Osteoblast (primary cell): ENCODE data around the gene PCDH9. TPM values are rescaled to one million over a fixed set of nuclear protein-coding genes. Genes with fewer than 3 reads are reported as not detected.
A peak's percentile ranks its signal among the peaks of the same experiment; 100 is the strongest.

Source experiments
- DNase-seq: peaks from one replicate; pipeline ENCODE4 v3.0.0; 2011; ENCODE audit warnings: low spot score, mixed read lengths; ENCODE audit not compliant: insufficient read length; ENCODE audit errors: missing footprints
- H2AFZ ChIP-seq: 2 replicates; pipeline ENCODE4 v1.6.0; 2011; ENCODE audit warnings: mild to moderate bottlenecking, low read length
- H3K27ac ChIP-seq: 2 replicates; pipeline ENCODE4 v1.5.1; 2011; ENCODE audit warnings: mild to moderate bottlenecking, low read depth, low read length, moderate library complexity
- H3K27me3 ChIP-seq: 2 replicates; pipeline ENCODE4 v1.6.0; 2012; ENCODE audit warnings: mild to moderate bottlenecking, control low read depth, inconsistent platforms, low read length, moderate library complexity; ENCODE audit not compliant: insufficient read depth
- H3K36me3 ChIP-seq: 2 replicates; pipeline ENCODE4 v1.5.1; 2011; ENCODE audit warnings: mild to moderate bottlenecking, low read length, control low read depth, moderate library complexity; ENCODE audit not compliant: insufficient read depth
- H3K4me1 ChIP-seq: 2 replicates; pipeline ENCODE4 v1.5.1; 2011; ENCODE audit warnings: mild to moderate bottlenecking, low read length, control low read depth, moderate library complexity; ENCODE audit not compliant: insufficient read depth
- H3K4me2 ChIP-seq: 2 replicates; pipeline ENCODE4 v1.6.0; 2011; ENCODE audit warnings: mild to moderate bottlenecking, low read length; ENCODE audit not compliant: insufficient read depth
- H3K4me3 ChIP-seq: fragments of 200-600 bp; sonication (generic); 3 replicates; pipeline ENCODE4 v1.5.1; 2012; ENCODE audit warnings: mild to moderate bottlenecking, low read length, inconsistent platforms; ENCODE audit not compliant: insufficient read depth
- H3K79me2 ChIP-seq: 2 replicates; pipeline ENCODE4 v1.6.0; 2012; ENCODE audit warnings: mild to moderate bottlenecking, low read length, control low read depth, inconsistent platforms; ENCODE audit not compliant: insufficient read depth
- H3K9me3 ChIP-seq: 2 replicates; pipeline ENCODE4 v1.5.1; 2011; ENCODE audit warnings: low read depth, low read length, control low read depth
- H4K20me1 ChIP-seq: 2 replicates; pipeline ENCODE4 v1.6.0; 2012; ENCODE audit warnings: mild to moderate bottlenecking, low read length, control low read depth; ENCODE audit not compliant: insufficient read depth
- total RNA-seq: library from RNA; depleted of rRNA; stranded (reverse); fragments of >200 nt; gene quantifications from 2 replicates; pipeline ENCODE4 v1.2.3, GENCODE V29; 2012
- TF ChIP-seq, protein P1 (sequence below): IDR thresholded peaks from 2 replicates; pipeline ENCODE4 v1.5.1; 2011; ENCODE audit warnings: mild to moderate bottlenecking, low read depth, low read length, moderate library complexity; ENCODE audit errors: extremely low read depth

Gene PCDH9
- total RNA-seq, 1 donor: 1.1 TPM

GRCh38 chr13:66536746-66537145 is 693.4 kb downstream of the PCDH9 start:
- H3K4me2 ChIP-seq: no peak overlapping the region
- no peaks in the 10 kb centered on the region for H3K9me3 ChIP-seq
- H3K27ac ChIP-seq: no peak overlapping the region
- H3K27me3 ChIP-seq: no peaks in the 10 kb centered on the region
- H3K79me2 ChIP-seq: no peaks in the 10 kb centered on the region
- no peak overlapping the region for H3K4me3 ChIP-seq
- peaks cover 18% of the 10 kb centered on the region for H3K4me1 ChIP-seq
- H3K36me3 ChIP-seq: no peaks in the 10 kb centered on the region
- no peaks in the 10 kb centered on the region for H4K20me1 ChIP-seq
- no peak overlapping the region for H2AFZ ChIP-seq
- DNase-seq: no peak
- TF ChIP-seq, protein P1, sequence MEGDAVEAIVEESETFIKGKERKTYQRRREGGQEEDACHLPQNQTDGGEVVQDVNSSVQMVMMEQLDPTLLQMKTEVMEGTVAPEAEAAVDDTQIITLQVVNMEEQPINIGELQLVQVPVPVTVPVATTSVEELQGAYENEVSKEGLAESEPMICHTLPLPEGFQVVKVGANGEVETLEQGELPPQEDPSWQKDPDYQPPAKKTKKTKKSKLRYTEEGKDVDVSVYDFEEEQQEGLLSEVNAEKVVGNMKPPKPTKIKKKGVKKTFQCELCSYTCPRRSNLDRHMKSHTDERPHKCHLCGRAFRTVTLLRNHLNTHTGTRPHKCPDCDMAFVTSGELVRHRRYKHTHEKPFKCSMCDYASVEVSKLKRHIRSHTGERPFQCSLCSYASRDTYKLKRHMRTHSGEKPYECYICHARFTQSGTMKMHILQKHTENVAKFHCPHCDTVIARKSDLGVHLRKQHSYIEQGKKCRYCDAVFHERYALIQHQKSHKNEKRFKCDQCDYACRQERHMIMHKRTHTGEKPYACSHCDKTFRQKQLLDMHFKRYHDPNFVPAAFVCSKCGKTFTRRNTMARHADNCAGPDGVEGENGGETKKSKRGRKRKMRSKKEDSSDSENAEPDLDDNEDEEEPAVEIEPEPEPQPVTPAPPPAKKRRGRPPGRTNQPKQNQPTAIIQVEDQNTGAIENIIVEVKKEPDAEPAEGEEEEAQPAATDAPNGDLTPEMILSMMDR: no peak

DNA sequence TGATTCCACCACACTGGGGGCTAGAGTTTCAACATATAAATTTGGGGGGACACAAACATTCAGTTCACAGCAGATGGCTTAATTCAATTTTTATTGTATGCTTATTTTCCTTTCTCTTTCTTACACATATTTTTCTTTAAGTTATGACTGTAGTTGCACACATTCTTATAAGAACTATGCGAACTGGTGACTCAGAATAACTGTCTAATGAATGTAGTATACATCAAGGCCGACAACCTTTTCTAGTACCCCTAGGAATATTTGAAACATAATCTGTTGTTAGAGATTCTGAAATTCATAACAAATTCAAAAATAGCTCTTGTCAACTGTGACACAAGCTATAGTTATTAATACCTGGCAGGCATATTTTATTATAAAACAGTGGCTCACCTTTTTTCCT is 695.6 kb downstream of the PCDH9 start:
- Histone ChIP-seq H3K4me1 (peaks cover 18% of the 10 kb centered on the region), H3K79me2 (no peaks in the 10 kb centered on the region), H3K36me3 (no peaks in the 10 kb centered on the region), H3K9me3 (no peaks in the 10 kb centered on the region), H3K4me2 (no peak overlapping the region), H3K4me3 (no peak overlapping the region), H3K27me3 (no peaks in the 10 kb centered on the region), H2AFZ (no peak overlapping the region), H4K20me1 (no peaks in the 10 kb centered on the region), H3K27ac (no peak overlapping the region)
- TF ChIP-seq, protein P1: no peak
- no peak for DNase-seq

DNA sequence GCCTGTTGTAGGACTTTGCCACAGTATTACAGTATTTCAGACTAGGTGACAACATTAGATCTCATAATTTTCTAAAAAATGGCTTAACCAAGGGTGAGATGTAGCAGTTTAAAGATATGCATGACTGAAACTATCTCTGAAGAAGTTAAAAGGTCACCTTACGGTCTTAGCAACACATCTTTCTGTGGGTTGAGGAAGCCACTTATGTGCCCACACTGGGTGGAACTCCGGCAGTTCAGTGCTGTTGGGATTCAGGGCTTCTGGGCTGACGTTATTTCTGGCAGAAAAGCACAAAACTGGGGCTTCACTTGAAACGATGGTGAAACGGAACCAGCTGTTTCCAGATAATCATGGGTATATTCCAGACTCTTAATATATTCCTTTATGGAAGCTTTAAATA is 697.3 kb downstream of the PCDH9 start:
- DNase-seq: no peak
- H3K9me3 ChIP-seq: no peaks in the 10 kb centered on the region
- peaks cover 18% of the 10 kb centered on the region for H3K4me1 ChIP-seq
- TF ChIP-seq, protein P1: no peak
- H3K4me2 ChIP-seq: peak overlapping the region; percentile 49
- no peaks in the 10 kb centered on the region for H3K27me3 ChIP-seq
- no peak overlapping the region for H3K4me3 ChIP-seq
- H2AFZ ChIP-seq: peak overlapping the region; percentile 81
- no peaks in the 10 kb centered on the region for H4K20me1 ChIP-seq
- H3K36me3 ChIP-seq: no peaks in the 10 kb centered on the region
- no peaks in the 10 kb centered on the region for H3K79me2 ChIP-seq
- no peak overlapping the region for H3K27ac ChIP-seq

DNA sequence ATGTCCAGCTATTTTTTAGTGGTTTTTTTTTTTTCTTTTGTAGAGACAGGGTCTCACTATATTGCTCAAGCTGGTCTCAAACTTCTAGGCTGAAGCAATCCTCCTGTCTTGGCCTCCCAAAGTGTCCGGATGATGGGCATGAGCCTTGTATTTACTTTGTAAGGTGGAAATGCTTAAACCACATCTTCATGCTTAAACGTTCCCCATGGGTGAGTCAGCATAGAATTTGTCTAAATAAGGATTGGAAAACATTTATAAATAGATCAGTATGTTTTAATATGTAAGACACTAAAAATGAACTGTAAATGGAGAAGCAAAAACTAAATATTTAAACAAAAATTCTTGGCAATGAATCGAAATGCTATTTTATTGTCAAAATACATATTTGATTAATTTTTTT is 698.0 kb downstream of the PCDH9 start:
- H3K4me3 ChIP-seq: no peak overlapping the region
- H4K20me1 ChIP-seq: no peaks in the 10 kb centered on the region
- H3K36me3 ChIP-seq: no peaks in the 10 kb centered on the region
- no peak overlapping the region for H2AFZ ChIP-seq
- H3K4me2 ChIP-seq: no peak overlapping the region
- H3K4me1 ChIP-seq: peaks cover 18% of the 10 kb centered on the region
- TF ChIP-seq, protein P1: no peak
- H3K27me3 ChIP-seq: no peaks in the 10 kb centered on the region
- no peak overlapping the region for H3K27ac ChIP-seq
- peak; percentile 3 for DNase-seq
- no peaks in the 10 kb centered on the region for H3K79me2 ChIP-seq
- H3K9me3 ChIP-seq: no peaks in the 10 kb centered on the region
